Measurements from ENCODE around the gene DOCK9. TPM values are rescaled to one million over a fixed set of nuclear protein-coding genes. Genes with fewer than 3 reads are reported as not detected.
"Not testable (repeated sequence)": the region's sequence is repeated elsewhere in the genome, so short reads cannot be mapped to it uniquely, and the experiment has no call there.

Gene DOCK9
- total RNA-seq, 1 experiment from 2014 or later: 2.1 TPM

DNA sequence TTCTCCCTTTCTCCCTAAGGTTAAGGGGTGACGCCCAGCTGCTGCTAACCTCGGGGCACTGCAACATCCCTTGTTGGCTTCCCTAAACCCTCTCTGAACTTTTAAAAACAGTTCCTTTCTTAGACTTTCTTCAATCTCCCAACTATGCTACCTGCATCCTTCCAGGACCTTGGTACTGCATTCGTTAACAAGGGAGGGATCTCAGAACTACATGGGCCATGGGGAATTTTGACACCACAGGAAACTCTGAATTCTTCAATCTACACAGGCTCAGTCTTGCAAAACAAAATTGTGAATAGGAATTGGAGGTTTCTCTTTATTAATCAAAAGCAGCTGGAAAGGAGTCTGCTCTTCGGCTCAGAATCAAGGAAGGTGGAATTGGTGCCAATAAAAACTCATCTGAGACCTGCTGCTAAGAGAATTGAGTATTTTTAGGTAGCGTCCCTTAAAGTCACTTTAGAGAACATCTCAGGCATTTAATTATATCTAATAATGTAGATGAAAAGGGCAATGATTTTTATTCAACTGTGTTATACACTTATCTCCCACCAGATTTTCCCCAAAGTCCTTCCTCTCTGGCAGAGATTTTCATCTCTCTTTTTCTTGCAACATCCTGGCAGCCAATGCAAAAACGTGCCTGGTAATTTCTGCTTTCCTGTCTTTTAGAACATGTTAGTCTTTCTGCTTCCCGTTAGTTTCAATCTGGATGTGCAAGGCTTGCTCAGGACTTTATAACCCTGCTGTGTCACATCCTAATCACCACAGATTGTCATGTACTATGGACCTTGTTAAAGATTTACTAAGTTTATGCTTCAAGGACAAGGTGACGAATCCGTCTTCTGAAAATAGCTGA is 156.3 kb downstream of the DOCK9 start:
- H3K9me3 ChIP-seq: no peaks in the 10 kb centered on the region
- no peaks in the 10 kb centered on the region for H3K27me3 ChIP-seq
- DNase-seq: no peak
- no peak overlapping the region for H3K4me3 ChIP-seq
- H3K36me3 ChIP-seq: no peaks in the 10 kb centered on the region

GRCh38 chr13:98820744-98821371 is 157.0 kb downstream of the DOCK9 start:
- Histone ChIP-seq H3K4me3 (no peak overlapping the region), H3K36me3 (no peaks in the 10 kb centered on the region), H3K27me3 (no peaks in the 10 kb centered on the region), H3K9me3 (no peaks in the 10 kb centered on the region)
- DNase-seq: no peak

GRCh38 chr13:98820300-98820699 is 157.6 kb downstream of the DOCK9 start:
- no peaks in the 10 kb centered on the region for H3K9me3 ChIP-seq
- H3K4me3 ChIP-seq: no peak overlapping the region
- no peak for DNase-seq
- H3K36me3 ChIP-seq: no peaks in the 10 kb centered on the region
- H3K27me3 ChIP-seq: no peaks in the 10 kb centered on the region

- H3K27me3 ChIP-seq: no peaks in the 10 kb centered on the region
- no peaks in the 10 kb centered on the region for H3K9me3 ChIP-seq
- DNase-seq: no peak
- no peaks in the 10 kb centered on the region for H3K36me3 ChIP-seq
- H3K4me3 ChIP-seq: no peak overlapping the region
Observed at GRCh38 chr13:98819382-98820010, 158.4 kb downstream of the DOCK9 start.

DNA sequence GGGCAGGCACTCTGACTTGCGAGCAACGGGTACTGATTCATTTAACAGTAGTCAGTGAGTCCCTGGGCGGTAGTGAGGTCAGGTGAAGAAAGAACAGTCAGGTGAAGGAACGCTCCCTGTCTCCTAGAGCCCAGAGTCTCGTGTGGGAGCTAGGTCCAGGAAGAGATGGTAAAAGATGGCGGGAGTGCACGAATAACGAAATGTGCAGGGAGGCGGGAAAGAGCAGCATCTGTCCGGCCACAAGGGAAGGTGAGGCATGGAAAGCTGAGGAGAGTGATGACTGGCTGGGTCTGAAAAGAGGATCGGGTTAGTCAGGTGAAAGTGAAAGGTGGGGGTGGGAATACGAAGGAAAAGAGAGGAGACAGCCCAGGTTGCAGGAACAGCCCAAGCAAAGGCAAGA is 161.5 kb downstream of the DOCK9 start:
- Histone ChIP-seq H3K36me3 (no peaks in the 10 kb centered on the region), H3K27me3 (no peaks in the 10 kb centered on the region), H3K9me3 (no peaks in the 10 kb centered on the region), H3K4me3 (no peak overlapping the region)
- DNase-seq: no peak

DNA sequence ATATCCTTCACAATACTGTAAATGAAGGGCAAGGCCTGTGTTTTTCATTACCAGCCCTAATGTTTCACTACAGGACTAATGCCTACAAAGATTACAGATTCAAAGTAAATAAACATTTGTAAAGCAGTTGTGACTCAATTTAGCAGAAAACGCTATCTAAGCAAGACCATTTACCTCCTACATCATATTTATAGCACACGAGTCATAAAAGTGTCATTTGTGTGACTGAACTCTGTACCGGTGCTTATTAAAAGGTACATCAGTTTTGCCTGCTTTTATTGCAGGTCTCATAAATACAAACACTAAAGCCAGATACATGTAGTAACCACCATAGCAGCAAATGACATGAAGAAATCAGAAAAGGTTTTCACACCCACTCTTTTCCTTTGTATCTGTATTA is 163.9 kb downstream of the DOCK9 start:
- no peak overlapping the region for H3K4me3 ChIP-seq
- DNase-seq: no peak
- H3K9me3 ChIP-seq: no peaks in the 10 kb centered on the region

DNA sequence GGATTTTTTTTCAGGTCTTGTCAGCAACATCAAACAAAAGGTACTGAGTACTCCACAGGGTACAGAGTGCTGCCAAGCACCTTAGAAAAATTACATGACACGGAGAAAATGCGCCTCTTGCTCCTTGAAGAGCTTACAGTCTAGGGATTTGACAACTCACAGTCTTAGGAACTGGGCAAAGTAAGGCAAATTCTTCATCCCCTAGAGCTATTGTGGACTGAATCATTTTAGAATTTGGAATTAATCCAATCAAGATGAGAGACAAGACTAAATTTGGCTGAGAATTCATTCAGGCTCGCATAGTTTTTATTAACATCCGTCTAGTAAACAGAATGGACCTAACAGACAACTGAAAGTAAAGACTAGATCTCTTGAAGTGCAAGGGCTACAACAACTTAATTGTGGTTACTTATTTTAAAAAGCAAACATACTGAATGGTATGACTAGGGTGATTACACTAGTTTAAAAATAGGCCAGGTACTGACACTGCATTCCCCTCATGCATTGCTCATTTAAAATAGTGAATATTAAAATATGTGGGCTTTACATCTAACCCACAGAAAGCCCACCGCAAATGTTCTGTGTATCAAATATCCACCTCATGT is 165.6 kb downstream of the DOCK9 start:
- DNase-seq: not testable (repeated sequence)

More for the DNA sequence above, 163.9 kb downstream of the DOCK9 start:
- Histone ChIP-seq H3K27me3 (no peaks in the 10 kb centered on the region), H3K36me3 (no peaks in the 10 kb centered on the region)

GRCh38 chr13:98810746-98811145 is 167.1 kb downstream of the DOCK9 start:
- Histone ChIP-seq H3K9me3 (no peaks in the 10 kb centered on the region), H3K27me3 (no peaks in the 10 kb centered on the region), H3K4me3 (no peak overlapping the region), H3K36me3 (no peaks in the 10 kb centered on the region)
- no peak for DNase-seq

More for the DNA sequence above, 165.6 kb downstream of the DOCK9 start:
- not testable (repeated sequence) for H3K4me3 ChIP-seq, H3K36me3 ChIP-seq, H3K27me3 ChIP-seq, H3K9me3 ChIP-seq

DNA sequence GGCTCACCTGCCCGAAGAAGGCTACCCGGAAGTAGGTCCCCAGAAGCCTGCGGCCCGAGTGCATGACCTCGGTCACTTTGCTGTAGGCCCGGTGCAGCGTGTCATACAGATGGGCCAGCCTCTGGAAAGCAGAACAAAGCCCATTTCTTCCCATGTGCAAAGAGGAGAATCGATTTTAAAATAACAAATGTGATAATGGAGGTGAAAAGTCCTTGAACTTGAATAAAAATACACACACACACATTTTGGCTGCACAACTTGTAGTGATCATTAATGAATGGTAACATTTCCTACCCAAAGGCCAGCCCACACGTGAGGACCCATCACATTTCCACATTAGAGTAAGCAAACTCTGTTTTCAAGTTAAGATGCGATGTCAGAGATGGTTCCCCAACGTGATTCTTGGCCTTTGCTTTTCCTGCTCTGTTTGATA is 168.5 kb downstream of the DOCK9 start:
- no peak for DNase-seq

DNA sequence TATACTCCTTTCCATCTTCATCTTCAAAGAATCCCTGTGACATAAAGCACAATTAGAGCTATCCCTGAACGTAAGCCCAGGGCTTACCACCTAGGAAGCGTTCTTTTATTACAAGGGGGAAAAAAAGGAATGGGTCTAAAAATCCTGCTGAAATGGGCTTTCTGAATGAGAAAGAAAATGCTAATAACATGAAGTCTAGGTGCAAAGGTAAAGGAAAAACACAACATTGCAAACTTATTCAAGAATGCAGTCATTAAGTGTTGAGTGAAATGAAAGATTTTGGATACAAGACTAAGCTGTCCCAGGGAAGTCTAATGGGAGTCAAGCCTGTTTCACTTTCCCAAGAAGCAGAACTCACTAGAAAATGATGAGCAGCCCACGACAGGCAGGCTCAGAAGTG is 170.1 kb downstream of the DOCK9 start:
- no peaks in the 10 kb centered on the region for H3K27me3 ChIP-seq
- no peaks in the 10 kb centered on the region for H3K36me3 ChIP-seq
- no peak overlapping the region for H3K4me3 ChIP-seq
- DNase-seq: no peak
- H3K9me3 ChIP-seq: no peaks in the 10 kb centered on the region

More for the DNA sequence above, 168.5 kb downstream of the DOCK9 start:
- Histone ChIP-seq H3K27me3 (no peaks in the 10 kb centered on the region), H3K9me3 (no peaks in the 10 kb centered on the region), H3K36me3 (no peaks in the 10 kb centered on the region), H3K4me3 (no peak overlapping the region)

DNA sequence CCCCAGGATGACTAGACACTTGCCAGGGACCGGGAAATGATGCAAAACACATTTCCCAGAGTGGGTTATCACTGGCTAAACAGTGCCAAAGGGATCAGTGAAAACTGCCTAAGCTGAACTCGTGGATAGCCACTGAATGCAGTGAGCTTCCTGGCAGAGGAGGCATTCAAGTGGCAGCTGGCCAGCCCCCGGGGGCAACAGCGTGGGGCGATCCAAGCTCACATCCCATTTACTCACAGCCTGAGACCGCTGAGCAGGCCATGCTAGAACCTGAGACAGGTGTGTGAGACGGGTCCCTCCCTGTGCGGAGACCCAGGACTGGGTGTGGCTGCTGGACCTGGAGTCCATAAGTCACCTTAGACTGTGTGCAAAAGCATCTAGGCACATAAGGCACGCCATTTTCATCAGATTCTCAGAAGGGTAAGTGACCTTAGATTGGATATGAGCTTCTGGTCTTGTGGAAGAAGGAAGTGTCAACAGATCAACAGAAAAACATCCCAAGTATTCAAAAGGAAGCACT is 173.5 kb downstream of the DOCK9 start:
- H3K4me3 ChIP-seq: no peak overlapping the region
- DNase-seq: no peak
- H3K27me3 ChIP-seq: no peaks in the 10 kb centered on the region
- no peaks in the 10 kb centered on the region for H3K36me3 ChIP-seq
- H3K9me3 ChIP-seq: no peaks in the 10 kb centered on the region

- no peaks in the 10 kb centered on the region for H3K9me3 ChIP-seq
- H3K27me3 ChIP-seq: no peaks in the 10 kb centered on the region
- no peak for DNase-seq
- no peaks in the 10 kb centered on the region for H3K36me3 ChIP-seq
- no peak overlapping the region for H3K4me3 ChIP-seq
Observed at GRCh38 chr13:98803921-98804320, 173.9 kb downstream of the DOCK9 start.

GRCh38 chr13:98803111-98803561 is 174.7 kb downstream of the DOCK9 start:
- no peaks in the 10 kb centered on the region for H3K9me3 ChIP-seq
- no peaks in the 10 kb centered on the region for H3K36me3 ChIP-seq
- no peak overlapping the region for H3K4me3 ChIP-seq
- no peak for DNase-seq
- no peaks in the 10 kb centered on the region for H3K27me3 ChIP-seq

DNA sequence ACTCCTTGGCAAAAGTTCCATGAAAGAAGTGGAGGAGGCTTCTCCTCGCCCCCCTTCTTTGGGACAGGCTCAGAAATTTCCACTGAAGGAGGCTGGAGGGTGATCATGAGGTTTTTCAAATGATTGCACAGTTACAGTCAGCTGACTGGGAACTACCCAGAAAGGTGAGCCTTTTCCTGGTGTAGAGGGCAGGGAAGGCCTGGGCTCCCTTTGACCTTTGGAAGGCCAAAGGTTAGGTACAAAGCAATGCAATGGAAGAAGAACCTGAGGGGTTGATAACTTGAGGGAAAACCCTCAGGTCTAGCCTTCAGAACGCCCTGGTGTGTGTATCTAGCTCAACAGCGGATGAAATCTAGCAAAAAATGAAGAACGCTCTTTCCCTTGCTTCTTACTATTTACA is 175.3 kb downstream of the DOCK9 start:
- no peak overlapping the region for H3K4me3 ChIP-seq
- no peak for DNase-seq
- H3K36me3 ChIP-seq: no peaks in the 10 kb centered on the region
- no peaks in the 10 kb centered on the region for H3K9me3 ChIP-seq
- H3K27me3 ChIP-seq: no peaks in the 10 kb centered on the region

DNA sequence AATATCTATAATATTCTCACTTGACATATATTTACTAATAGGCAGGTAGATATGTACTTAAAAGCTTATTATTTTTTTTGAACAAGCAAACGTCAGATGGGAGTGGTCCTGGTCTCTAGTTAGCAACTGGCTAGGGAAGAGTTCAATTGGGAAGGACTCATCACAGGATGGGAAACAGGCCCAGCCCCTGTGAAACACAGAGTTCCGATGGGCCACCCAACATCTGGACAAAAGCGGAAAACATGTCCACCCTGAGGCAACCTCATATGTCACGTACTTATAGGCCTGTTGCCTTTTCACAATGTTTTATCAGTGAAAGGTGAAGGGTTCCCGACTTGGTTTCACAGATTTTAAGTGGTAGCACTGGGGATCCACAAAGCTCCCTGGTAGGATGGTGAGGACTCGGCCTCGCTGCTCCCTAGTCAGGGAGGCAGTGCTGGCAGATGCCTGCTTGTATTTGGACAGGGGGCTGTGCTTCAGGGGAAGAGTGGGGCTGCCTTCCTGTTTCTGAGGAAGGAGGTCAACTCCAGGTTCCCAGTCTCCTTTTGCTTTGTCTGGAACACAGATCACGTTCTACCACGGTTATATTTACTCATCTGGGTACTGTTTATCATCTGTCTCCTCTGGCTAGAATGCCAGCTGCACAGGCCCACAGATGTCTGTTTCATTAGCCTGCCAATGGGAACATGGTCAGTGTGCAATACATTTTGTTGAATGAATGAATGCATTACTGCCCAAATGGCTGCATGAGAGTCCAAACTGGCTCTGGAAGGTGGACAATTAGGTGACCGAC is 176.0 kb downstream of the DOCK9 start:
- H3K9me3 ChIP-seq: no peaks in the 10 kb centered on the region
- H3K36me3 ChIP-seq: no peaks in the 10 kb centered on the region
- DNase-seq: no peak
- no peaks in the 10 kb centered on the region for H3K27me3 ChIP-seq
- H3K4me3 ChIP-seq: no peak overlapping the region

DNA sequence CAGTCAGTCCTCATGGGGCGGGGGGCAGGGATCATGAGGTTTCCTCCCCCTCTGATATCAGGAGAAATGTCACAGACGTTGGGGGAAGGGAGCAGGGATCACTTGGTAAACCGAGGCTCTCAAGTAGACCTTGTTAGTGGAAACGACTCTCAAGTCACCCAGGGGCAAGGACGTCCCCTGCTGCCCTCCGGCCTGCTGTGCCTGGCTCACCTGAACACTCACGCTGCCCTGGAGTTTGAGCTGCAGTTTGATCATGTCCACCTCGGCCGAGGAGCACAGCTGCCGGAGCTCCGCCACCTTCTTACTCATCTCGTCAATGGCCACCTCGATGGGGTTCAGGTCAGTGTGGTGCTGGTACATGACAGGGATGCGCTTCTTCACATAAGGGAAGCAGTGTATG is 177.8 kb downstream of the DOCK9 start:
- H3K36me3 ChIP-seq: no peaks in the 10 kb centered on the region
- H3K27me3 ChIP-seq: no peaks in the 10 kb centered on the region
- no peak for DNase-seq
- no peak overlapping the region for H3K4me3 ChIP-seq
- no peaks in the 10 kb centered on the region for H3K9me3 ChIP-seq

All from MG63 (cell line).